ENCODE results near the gene POLR2E.

POLR2E gene

GRCh38 chr19:1057176-1057855 is 37.9 kb downstream of the POLR2E start:
- TF ChIP-seq POLR2A (IDR thresholded peaks at IDR 0.05; ENCODE audit: low read length), result no peak
- no peak for TF ChIP-seq GATA1 (IDR thresholded peaks at IDR 0.05; ENCODE audit: low read depth, low read length)
- DNase-seq, result no peak

- TF ChIP-seq POLR2A (IDR thresholded peaks at IDR 0.05; ENCODE audit: low read length) (no peak), GATA1 (IDR thresholded peaks at IDR 0.05; ENCODE audit: low read depth, low read length) (no peak)
- no peak for DNase-seq
Observed at GRCh38 chr19:1055886-1056620, 39.1 kb downstream of the POLR2E start.

DNA sequence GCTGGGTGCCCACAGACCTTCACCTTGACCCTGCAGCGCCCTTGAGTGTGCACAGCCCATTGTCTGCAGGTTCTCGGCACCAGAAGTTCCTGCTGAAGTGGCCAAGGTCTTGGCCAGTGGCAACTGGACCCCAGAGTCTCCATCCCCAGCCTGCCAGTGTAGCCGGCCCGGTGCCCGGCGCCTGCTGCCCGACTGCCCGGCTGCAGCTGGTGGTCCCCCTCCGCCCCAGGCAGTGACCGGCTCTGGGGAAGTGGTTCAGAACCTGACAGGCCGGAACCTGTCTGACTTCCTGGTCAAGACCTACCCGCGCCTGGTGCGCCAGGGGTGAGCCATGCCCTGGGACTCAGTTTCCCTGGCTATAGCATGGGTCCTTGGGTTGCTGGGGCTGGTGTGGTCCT is 40.1 kb downstream of the POLR2E start:
- no peak for DNase-seq
- no peak for TF ChIP-seq POLR2A (IDR thresholded peaks at IDR 0.05; ENCODE audit: low read length)
- TF ChIP-seq GATA1 (IDR thresholded peaks at IDR 0.05; ENCODE audit: low read depth, low read length), result no peak

GRCh38 chr19:1054102-1055027 is 40.8 kb downstream of the POLR2E start:
- TF ChIP-seq GATA1 (IDR thresholded peaks at IDR 0.05; ENCODE audit: low read depth, low read length) (no peak), POLR2A (IDR thresholded peaks at IDR 0.05; ENCODE audit: low read length) (no peak)
- no peak for DNase-seq

DNA sequence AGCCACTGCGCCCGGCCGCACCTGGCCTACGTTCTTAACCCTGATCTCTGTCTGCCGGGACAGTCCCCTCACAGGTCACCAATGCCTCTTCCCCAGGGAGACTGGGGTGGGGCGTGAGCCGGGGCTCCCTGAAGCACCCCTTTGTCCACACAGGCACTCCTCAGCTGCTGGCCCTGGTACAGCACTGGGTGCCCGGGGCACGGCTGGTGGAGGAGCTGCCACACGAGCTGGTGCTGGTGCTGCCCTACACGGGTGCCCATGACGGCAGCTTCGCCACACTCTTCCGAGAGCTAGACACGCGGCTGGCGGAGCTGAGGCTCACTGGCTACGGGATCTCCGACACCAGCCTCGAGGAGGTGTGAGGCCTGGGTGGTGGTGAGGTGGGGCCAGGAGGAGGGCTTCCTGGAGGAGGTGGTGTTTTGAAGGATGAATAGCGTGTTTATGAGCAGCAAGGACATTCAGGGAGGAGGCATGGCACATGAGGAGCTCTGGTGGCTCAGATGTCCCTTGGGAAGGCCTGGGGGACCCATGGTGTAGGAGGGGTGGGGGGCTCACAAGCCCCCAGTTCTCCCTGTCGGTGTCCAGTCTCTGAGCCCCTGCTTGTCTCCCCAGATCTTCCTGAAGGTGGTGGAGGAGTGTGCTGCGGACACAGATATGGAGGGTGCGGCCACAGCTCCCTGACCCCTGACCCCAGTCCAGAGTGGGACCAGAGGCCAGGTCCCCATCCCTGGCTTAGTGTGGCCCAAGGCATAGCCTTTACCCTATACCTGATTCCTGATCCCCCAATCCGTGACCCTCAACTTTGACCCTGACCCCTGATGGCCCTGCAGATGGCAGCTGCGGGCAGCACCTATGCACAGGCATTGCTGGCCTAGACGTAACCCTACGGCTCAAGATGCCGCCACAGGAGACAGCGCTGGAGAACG is 41.7 kb downstream of the POLR2E start:
- DNase-seq, result no peak

DNA sequence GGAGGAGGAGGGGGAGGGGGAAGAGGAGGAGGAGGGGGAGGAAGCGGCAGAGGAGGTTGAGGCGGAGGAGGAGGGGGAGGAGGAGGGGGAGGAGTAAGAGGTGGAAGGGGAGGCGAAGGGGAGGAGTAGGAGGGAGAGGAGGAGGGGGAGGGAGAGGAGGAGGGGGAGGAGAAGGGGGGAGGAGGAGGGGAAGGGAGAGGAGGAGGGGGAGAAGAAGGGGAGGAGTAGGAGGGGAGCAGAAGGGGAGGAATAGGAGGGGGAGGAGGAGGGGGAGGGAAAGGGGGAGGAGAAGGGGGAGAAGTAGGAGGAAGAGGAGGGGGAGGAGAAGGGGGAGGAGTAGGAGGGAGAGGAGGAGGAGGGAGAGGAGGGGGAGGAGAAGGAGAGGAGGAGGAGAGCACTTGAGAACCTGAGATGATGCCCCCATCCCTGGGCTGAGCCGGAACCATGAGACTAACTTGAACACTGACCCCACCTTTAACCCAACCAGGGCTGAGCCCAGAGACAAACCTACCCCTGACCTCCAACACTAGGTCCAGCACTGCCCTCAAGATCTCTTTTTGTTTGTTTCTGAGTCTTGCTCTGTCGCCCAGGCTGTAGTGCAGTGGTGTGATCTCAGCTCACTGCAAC is 42.7 kb downstream of the POLR2E start:
- TF ChIP-seq POLR2A (IDR thresholded peaks at IDR 0.05; ENCODE audit: low read length), result no peak
- TF ChIP-seq GATA1 (IDR thresholded peaks at IDR 0.05; ENCODE audit: low read depth, low read length), result no peak
- DNase-seq, result no peak

More for the DNA sequence above, 41.7 kb downstream of the POLR2E start:
- no peak for TF ChIP-seq POLR2A (IDR thresholded peaks at IDR 0.05; ENCODE audit: low read length)
- no peak for TF ChIP-seq GATA1 (IDR thresholded peaks at IDR 0.05; ENCODE audit: low read depth, low read length)

DNA sequence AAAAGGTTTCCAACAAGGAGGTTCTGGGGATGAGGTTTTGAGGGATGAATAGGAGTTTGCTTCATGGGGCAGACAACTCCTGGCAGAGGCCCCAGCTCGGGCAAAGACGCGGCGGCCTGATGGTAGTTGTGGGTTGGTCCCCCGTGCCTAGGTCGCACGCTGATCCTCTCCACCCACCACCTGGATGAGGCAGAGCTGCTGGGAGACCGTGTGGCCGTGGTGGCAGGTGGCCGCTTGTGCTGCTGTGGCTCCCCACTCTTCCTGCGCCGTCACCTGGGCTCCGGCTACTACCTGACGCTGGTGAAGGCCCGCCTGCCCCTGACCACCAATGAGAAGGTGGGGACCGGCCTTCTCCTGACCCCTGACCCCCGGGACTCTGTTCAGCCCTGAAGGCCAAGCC is 43.4 kb downstream of the POLR2E start:
- no peak for TF ChIP-seq POLR2A (IDR thresholded peaks at IDR 0.05; ENCODE audit: low read length)
- TF ChIP-seq GATA1 (IDR thresholded peaks at IDR 0.05; ENCODE audit: low read depth, low read length), result no peak

GRCh38 chr19:1050989-1051788 is 44.0 kb downstream of the POLR2E start:
- DNase-seq, result no peak
- no peak for TF ChIP-seq GATA1 (IDR thresholded peaks at IDR 0.05; ENCODE audit: low read depth, low read length)

More for the DNA sequence above, 43.4 kb downstream of the POLR2E start:
- no peak for DNase-seq

DNA sequence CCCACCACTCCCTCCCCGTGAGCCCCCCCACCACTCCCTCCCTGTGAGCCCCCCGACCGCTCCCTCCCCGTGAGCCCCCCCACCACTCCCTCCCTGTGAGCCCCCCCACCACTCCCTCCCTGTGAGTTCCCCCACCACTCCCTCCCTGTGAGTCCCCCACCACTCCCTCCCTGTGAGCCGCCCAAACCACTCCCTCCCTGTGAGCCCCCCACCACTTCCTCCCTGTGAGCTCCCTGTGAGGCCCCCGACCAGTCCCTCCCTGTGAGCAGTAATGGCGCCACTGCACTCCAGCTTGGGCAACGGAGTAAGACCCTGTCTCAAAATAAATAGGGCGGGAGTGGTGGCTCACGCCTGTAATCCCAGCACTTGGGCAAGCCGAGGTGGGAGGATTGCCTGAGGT is 45.4 kb downstream of the POLR2E start:
- DNase-seq, result no peak
- TF ChIP-seq POLR2A (IDR thresholded peaks at IDR 0.05; ENCODE audit: low read length) (no peak), GATA1 (IDR thresholded peaks at IDR 0.05; ENCODE audit: low read depth, low read length) (no peak)

- TF ChIP-seq GATA1 (IDR thresholded peaks at IDR 0.05; ENCODE audit: low read depth, low read length) (no peak), POLR2A (IDR thresholded peaks at IDR 0.05; ENCODE audit: low read length) (no peak)
Observed at GRCh38 chr19:1049106-1049505, 46.1 kb downstream of the POLR2E start.

DNA sequence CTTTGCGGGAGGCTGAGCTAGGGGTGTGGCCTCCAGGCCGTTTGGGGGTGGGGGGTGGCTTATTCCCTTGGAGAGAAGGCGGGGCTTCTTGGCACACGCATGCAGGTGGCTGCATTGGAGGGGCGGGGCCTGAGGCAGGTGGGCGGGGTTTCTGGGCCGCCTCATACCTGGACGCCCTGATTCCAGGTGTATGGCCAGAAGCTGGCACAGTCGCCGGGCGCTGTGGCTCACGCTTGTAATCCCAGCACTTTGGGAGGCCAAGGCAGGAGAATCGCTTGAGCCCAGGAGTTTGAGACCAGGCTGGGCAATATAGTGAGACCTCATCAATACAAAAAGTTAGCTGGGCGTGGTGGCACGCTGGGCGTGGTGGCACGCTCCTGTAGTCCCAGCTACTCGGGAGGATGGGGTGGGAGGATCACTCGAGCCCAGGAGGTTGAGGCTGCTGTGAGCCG is 47.5 kb downstream of the POLR2E start:
- no peak for TF ChIP-seq GATA1 (IDR thresholded peaks at IDR 0.05; ENCODE audit: low read depth, low read length)
- TF ChIP-seq POLR2A (IDR thresholded peaks at IDR 0.05; ENCODE audit: low read length), result no peak
- DNase-seq, result no peak

More at GRCh38 chr19:1049106-1049505, 46.1 kb downstream of the POLR2E start:
- DNase-seq, result no peak
